ENCODE measurements around the gene CDH15. TPM values are rescaled to one million over a fixed set of nuclear protein-coding genes. Genes with fewer than 3 reads are reported as not detected.
A peak's percentile ranks its signal among the peaks of the same experiment; 100 is the strongest.

CDH15 gene
- total and polyA plus RNA-seq, 2 of the 13 experiments (the other 11 are each of a cell fraction or from before 2014, with no cell fraction given), result 0.74 to 2.2 TPM

DNA sequence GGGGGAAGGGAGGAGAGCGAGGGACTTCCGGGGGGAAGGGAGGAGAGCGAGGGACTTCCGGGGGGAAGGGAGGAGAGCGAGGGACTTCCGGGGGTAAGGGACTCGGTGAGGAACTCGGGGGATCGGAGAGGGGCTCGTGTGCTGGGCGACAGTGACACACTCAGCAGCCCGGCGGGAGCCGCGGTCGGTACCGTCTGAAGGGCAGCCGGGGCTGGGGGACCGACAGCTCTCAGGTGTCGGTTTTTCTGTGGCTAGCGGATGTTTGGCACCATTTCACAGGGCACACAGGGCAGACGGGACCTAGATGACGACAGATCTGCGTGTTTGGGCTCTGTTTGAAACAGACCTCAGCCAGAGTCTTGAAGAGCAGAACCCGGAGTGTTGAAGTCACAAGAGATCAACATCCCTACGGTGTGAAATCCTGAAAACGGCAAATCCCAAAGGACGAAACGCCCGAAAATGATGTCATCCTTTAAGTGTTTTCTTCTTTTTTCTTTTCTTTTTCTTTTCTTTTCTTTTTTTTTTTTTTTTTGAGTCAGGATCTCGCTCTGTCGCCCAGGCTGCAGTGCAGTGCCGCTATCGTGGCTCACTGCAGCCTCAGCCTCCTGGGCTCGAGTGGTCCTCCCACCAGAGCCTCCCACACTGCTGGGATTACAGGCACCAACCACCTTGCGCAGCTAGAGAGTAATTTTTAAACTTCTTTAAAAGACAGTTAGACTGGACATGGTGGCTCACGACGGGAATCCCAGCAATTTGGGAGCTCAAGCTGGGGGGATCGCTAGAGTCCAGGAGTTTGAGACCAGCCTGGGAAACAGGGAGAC, 69.8 kb downstream of the CDH15 start (continued):
- TF ChIP-seq CCDC6 (CRISPR knock-in tag; IDR thresholded peaks at IDR 0.05) (peak; percentile 87), ZNF816 (CRISPR knock-in tag; IDR thresholded peaks at IDR 0.05; ENCODE audit: borderline replicate concordance) (no peak), RXRA (CRISPR knock-in tag; IDR thresholded peaks at IDR 0.05) (peak; percentile 85), RFXAP (CRISPR knock-in tag; IDR thresholded peaks at IDR 0.05; ENCODE audit: borderline replicate concordance) (peak; percentile 88; the same call in 1 of the 2 replicates), RARG (CRISPR knock-in tag; IDR thresholded peaks at IDR 0.05; ENCODE audit: low read depth) (no peak; the same call in 1 of the 2 replicates), ZNF383 (CRISPR knock-in tag; IDR thresholded peaks at IDR 0.05; ENCODE audit: borderline replicate concordance) (no peak), NR2F1 (CRISPR knock-in tag; IDR thresholded peaks at IDR 0.05) (no peak), ZNF17 (CRISPR knock-in tag; IDR thresholded peaks at IDR 0.05) (no peak), ZNF563 (CRISPR knock-in tag; IDR thresholded peaks at IDR 0.05) (0 out of 2 replicates have a peak, but pooled peaks have one; percentile 72), KLF13 (CRISPR knock-in tag; IDR thresholded peaks at IDR 0.05) (0 out of 2 replicates have a peak, but pooled peaks have one; percentile 61)
- TF ChIP-seq, protein P1, sequence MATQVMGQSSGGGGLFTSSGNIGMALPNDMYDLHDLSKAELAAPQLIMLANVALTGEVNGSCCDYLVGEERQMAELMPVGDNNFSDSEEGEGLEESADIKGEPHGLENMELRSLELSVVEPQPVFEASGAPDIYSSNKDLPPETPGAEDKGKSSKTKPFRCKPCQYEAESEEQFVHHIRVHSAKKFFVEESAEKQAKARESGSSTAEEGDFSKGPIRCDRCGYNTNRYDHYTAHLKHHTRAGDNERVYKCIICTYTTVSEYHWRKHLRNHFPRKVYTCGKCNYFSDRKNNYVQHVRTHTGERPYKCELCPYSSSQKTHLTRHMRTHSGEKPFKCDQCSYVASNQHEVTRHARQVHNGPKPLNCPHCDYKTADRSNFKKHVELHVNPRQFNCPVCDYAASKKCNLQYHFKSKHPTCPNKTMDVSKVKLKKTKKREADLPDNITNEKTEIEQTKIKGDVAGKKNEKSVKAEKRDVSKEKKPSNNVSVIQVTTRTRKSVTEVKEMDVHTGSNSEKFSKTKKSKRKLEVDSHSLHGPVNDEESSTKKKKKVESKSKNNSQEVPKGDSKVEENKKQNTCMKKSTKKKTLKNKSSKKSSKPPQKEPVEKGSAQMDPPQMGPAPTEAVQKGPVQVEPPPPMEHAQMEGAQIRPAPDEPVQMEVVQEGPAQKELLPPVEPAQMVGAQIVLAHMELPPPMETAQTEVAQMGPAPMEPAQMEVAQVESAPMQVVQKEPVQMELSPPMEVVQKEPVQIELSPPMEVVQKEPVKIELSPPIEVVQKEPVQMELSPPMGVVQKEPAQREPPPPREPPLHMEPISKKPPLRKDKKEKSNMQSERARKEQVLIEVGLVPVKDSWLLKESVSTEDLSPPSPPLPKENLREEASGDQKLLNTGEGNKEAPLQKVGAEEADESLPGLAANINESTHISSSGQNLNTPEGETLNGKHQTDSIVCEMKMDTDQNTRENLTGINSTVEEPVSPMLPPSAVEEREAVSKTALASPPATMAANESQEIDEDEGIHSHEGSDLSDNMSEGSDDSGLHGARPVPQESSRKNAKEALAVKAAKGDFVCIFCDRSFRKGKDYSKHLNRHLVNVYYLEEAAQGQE (IDR thresholded peaks at IDR 0.05; ENCODE audit: borderline replicate concordance in 1 of 2, low read depth in 1 of 2, low read length in 2 of 2), result no peak; a peak in 1 of 4 replicates
- TF ChIP-seq, protein P2, sequence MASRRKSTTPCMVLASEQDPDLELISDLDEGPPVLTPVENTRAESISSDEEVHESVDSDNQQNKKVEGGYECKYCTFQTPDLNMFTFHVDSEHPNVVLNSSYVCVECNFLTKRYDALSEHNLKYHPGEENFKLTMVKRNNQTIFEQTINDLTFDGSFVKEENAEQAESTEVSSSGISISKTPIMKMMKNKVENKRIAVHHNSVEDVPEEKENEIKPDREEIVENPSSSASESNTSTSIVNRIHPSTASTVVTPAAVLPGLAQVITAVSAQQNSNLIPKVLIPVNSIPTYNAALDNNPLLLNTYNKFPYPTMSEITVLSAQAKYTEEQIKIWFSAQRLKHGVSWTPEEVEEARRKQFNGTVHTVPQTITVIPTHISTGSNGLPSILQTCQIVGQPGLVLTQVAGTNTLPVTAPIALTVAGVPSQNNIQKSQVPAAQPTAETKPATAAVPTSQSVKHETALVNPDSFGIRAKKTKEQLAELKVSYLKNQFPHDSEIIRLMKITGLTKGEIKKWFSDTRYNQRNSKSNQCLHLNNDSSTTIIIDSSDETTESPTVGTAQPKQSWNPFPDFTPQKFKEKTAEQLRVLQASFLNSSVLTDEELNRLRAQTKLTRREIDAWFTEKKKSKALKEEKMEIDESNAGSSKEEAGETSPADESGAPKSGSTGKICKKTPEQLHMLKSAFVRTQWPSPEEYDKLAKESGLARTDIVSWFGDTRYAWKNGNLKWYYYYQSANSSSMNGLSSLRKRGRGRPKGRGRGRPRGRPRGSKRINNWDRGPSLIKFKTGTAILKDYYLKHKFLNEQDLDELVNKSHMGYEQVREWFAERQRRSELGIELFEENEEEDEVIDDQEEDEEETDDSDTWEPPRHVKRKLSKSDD (CRISPR knock-in tag; IDR thresholded peaks at IDR 0.05; ENCODE audit: low read depth), result no peak; the same call in 1 of the 2 replicates
- TF ChIP-seq, protein P3, sequence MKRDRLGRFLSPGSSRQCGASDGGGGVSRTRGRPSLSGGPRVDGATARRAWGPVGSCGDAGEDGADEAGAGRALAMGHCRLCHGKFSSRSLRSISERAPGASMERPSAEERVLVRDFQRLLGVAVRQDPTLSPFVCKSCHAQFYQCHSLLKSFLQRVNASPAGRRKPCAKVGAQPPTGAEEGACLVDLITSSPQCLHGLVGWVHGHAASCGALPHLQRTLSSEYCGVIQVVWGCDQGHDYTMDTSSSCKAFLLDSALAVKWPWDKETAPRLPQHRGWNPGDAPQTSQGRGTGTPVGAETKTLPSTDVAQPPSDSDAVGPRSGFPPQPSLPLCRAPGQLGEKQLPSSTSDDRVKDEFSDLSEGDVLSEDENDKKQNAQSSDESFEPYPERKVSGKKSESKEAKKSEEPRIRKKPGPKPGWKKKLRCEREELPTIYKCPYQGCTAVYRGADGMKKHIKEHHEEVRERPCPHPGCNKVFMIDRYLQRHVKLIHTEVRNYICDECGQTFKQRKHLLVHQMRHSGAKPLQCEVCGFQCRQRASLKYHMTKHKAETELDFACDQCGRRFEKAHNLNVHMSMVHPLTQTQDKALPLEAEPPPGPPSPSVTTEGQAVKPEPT (CRISPR knock-in tag; IDR thresholded peaks at IDR 0.05; ENCODE audit: low read depth), result no peak
- TF ChIP-seq, protein P4, sequence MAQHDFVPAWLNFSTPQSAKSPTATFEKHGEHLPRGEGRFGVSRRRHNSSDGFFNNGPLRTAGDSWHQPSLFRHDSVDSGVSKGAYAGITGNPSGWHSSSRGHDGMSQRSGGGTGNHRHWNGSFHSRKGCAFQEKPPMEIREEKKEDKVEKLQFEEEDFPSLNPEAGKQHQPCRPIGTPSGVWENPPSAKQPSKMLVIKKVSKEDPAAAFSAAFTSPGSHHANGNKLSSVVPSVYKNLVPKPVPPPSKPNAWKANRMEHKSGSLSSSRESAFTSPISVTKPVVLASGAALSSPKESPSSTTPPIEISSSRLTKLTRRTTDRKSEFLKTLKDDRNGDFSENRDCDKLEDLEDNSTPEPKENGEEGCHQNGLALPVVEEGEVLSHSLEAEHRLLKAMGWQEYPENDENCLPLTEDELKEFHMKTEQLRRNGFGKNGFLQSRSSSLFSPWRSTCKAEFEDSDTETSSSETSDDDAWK (CRISPR knock-in tag; IDR thresholded peaks at IDR 0.05), result no peak
- TF ChIP-seq, protein P5, sequence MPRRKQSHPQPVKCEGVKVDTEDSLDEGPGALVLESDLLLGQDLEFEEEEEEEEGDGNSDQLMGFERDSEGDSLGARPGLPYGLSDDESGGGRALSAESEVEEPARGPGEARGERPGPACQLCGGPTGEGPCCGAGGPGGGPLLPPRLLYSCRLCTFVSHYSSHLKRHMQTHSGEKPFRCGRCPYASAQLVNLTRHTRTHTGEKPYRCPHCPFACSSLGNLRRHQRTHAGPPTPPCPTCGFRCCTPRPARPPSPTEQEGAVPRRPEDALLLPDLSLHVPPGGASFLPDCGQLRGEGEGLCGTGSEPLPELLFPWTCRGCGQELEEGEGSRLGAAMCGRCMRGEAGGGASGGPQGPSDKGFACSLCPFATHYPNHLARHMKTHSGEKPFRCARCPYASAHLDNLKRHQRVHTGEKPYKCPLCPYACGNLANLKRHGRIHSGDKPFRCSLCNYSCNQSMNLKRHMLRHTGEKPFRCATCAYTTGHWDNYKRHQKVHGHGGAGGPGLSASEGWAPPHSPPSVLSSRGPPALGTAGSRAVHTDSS (CRISPR knock-in tag; conservative IDR thresholded peaks at IDR 0.05), result peak; percentile 97
